RKO (cell line): ENCODE data around the gene TMA7.
A peak's percentile ranks its signal among the peaks of the same experiment; 100 is the strongest.
"Not testable (repeated sequence)": the region's sequence is repeated elsewhere in the genome, so short reads cannot be mapped to it uniquely, and the experiment has no call there.

Source experiments
- DNase-seq: peaks from one replicate; pipeline ENCODE4 v3.0.0-alpha.2; 2016; ENCODE audit warnings: low spot score

Gene TMA7

GRCh38 chr3:48439820-48440589, at the start of gene TMA7, which contains the start of gene CCDC51:
Gene TMA7, plus strand, starts transcription at chr3:48440257. Its CDS starts 40 bp downstream, at chr3:48440297.
Gene CCDC51, minus strand, starts transcription at chr3:48440119. Its CDS starts 4,991 bp downstream, at chr3:48435128.
- DNase-seq = peak; percentile 98

GRCh38 chr3:48394391-48394790, 45.7 kb upstream of the TMA7 start:
- no peak for DNase-seq

GRCh38 chr3:48395714-48396113, 44.3 kb upstream of the TMA7 start:
- DNase-seq = no peak

GRCh38 chr3:48397767-48398681, 42.0 kb upstream of the TMA7 start:
- no peak for DNase-seq

- DNase-seq = no peak
Observed at GRCh38 chr3:48398701-48399386, 41.2 kb upstream of the TMA7 start.

- no peak for DNase-seq
Observed at GRCh38 chr3:48399387-48400172, 40.5 kb upstream of the TMA7 start.

GRCh38 chr3:48400824-48401433, 39.1 kb upstream of the TMA7 start:
- peak; percentile 49 for DNase-seq

DNA sequence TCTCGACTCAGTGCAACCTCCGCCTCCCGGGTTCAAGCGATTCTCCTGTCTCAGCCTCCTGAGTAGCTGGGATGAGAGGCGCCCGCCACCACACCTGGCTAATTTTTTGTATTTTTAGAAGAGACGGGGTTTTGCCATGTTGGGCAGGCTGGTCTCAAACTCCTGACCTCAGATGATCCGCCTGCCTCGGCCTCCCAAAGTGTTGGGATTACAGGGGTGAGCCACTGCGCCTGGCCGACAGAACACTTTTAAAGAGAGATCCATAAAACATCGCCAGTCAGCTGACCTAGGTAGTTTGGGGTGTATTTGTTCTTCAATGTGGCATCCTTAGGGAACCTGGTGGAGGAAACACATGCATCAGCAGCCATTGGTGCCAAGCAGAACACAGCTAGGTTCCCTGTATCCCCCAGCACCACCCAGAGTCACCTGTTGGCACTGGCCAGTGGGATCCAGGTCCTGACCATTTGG, 38.6 kb upstream of the TMA7 start:
- not testable (repeated sequence) for DNase-seq

DNA sequence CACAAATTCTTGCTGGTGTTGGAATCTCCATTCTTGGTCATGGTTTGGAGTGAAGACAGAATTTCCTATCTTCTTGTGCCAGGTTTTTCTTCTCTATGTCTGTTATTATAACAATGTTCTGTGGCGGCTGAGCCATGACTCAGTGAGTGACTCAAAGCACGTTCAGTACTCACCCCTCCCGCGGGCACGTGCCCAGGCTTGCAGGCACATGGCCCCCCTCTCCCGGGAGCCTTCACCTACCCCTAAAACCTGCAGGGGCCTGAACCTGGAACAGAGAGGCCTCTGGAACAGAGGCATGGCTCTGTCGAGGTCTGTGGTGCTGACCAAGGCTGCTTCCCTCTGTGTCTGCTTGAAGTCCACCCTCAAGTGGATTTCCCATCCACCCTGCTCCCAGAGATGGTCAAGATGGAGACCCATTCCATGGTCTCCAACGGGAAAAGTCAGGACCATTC, 37.8 kb upstream of the TMA7 start:
- DNase-seq = peak; percentile 79

DNA sequence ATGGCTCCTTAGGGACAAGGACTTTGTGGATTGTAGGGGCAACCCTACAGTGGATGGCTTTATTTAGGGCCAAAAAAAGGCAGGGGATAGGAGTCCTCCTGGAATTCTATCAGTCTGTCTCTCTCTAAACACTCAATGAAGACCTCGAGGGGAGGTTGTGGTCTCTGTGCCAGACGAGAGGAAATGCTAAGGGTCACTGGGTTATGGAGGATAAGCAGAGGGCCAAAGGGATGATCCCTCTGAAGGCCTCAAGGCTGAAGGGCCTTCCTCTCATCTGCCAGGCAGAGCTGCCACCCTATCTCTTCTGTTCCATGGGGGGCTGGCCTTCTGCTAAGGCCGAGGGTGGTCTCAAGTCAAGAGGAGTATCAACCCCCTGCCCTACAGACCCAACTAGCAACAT, 37.1 kb upstream of the TMA7 start:
- DNase-seq = no peak

DNA sequence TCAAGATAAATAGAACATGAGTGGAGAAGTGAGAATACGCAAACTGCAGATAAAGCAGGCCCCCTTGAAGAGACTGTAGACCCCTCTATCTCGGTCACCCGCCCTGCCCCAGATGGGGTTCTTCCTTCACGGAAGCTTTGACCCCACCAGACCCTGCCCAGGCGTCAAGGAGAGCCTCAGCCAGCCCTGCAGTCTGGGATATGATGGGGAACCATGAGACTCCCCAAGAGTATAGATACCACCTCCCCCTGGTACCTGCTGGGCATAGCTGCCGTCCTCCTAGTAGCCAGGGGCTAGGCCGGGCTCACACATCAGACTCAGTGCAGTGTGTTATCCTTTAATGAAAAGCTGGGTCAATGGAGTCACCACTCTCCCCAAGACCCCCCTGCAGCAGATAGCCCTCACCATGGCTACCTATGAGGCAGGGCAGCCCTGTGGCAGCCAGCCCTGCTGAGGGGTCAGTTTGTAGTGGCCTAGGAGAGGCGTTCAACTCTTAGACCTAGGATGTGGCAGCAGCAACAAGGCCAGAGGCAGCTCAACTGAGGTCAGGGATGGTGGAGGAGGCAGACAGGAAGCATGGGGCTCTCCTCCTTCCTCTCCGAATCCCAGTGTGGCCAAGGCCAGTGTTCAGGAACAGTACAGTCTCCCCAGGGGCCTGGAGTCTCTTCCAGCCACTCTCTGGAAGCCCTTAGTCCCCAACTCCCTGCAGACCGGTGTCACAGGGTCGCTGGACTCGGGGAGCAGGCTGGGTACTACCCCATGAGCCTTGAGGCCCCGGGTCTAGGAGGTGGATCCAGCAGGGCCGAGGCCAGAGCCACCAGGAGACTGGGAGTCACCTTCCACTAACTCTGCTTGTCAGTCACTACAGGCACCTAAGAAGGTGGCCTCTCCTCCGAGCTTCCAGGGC, 36.3 kb upstream of the TMA7 start:
- DNase-seq = no peak

DNA sequence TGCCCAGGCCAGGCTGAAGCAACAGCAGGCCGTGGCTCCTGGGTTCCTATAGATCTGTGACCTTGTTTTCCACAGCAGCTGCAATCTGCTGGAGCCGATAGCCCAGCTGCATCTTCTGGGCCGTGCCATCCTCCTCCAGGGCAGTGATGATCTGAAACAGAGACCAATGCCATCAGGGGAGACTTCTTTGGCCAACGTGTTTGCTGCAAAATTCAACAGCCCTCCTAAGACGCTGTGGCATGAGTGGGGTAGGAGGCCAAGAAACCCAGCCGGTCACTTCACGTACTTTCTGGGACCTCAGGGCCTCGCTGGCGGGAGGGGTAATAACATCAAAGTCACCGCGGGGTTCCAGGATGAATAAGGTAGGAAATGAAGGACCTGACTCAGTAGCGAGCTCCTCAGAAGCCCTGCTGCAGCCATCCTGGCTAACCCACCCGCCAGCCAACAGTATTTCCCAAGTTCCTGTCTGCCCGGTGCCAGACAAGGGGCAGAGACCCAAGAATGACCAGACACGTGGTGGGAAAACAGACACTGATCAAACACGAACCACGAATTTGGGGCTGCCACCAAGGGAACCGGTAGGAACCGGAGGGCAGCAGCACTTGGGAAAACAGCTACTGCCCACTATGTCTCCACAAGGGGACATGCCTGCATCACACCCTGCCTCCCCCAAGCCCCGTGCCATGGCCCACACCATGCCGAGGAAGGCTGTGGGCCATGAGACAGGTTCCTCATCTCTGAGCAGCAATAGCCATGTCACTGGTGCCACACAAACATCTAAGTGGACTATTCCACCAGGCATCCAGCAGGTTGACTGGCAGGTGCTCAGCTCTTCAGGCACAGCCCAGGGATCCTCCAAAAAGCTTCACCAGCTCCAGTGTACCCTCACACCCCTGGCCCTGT, 35.4 kb upstream of the TMA7 start:
- no peak for DNase-seq

DNA sequence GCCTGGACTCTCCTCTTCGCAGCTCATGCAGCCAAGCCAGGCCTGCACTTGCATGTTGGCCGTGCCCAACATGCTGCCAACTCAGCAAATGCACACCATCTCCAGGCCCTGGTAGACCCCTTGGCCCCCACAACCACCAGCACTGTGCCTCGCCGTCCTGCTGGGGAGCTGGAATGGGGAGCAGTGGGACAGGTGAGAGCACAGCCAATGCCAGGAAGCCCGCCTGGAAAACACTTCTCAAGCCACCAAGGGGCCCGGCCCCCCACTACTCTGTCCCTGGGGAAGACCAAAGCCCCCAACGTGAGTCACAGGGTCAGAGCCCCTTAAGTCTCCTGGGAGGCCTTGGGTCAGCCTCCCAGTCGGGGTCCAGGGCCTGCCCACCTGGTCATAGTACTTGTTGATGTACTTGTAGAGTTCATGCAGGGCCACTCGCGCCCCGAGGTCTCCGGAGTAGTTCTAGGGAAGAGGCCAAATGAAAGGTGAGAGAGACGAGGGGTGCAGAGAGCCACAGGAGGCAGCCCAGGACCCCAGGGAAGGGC, 34.6 kb upstream of the TMA7 start:
- DNase-seq = no peak

GRCh38 chr3:48405971-48406370, 34.1 kb upstream of the TMA7 start:
- no peak for DNase-seq

GRCh38 chr3:48406443-48407431, 33.3 kb upstream of the TMA7 start:
- DNase-seq = no peak

DNA sequence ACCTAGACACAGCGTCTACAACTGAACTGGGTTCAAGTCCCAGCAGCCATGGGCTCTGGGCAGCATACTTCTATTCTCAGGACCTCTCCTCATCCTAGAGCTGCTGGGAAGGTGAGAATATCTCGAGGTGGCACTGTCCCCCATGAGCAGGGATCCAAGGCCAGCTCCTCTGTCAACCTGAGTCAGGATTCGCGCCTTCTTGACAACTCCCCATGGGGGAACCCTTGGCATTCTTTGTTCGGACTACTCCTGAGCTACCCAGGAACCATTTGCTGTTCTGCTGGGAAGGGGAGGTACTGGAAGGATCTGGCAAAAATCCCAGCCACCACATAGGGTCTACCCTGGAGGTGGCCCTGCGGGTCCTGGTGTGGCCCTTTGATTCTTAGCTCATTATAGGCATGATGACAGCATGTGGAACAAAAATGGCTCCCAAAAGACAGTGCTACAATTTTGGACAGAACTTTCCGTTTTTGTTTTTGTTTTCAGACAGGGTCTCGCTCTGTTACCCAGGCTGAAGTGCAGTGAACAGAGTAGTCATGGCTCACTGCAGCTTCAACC, 32.4 kb upstream of the TMA7 start:
- no peak for DNase-seq

DNA sequence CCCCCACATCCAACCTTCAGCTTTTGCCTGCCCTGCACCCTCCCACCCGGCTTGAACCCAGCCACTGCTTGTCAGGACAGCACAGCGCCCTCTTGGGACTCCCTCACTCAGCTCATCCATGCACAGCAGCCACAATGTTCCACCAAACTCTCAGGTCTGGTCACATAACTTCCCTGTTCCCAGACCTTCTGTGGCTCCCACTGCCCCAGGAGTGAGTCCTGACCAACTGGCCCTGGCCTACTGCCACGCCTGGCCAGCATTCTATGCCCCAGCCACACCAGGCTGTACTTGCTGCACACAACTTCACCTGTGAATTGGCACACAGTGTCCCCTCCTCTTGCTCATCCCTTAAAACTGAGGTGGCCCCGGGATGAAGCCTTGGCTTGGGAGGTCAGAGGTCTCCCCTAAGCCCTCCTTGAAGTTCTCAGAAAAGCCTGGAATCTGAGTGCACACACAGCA, 31.2 kb upstream of the TMA7 start:
- no peak for DNase-seq
